Stimulated activated CD4-positive, alpha-beta T cell treated with anti-CD3 and anti-CD28 coated beads, Interleukin-12 subunit alpha, Interleukin-12 subunit beta, amount 100 ng/mL, for 24 hours (primary cell): ENCODE measurements around the gene ICA1.

Experiments used
- DNase-seq, 2 experiments: peaks; one replicate each; pipeline ENCODE4 v3.0.0-alpha.2; 2020; ENCODE audit warnings: low read depth in 2 of 2

ICA1 gene

DNA sequence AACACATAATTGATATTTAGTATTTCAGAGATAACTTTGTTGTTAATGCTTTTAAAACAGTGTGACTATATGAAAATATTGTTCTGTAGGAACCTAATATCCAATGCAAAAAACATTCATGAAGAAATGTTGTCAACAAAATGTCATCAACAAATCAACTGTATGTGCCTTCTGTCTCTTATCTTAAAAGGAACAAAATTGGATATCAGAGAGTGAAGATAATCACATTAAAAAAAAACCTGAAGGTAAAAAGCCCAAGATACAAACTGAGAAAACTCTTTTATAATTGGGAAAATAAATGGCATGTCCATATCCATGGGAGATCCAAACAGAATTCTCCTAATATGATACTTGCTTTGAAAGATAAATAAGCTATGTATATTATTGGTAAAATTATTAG lies 33.9 kb downstream of the ICA1 start:
- no peak for DNase-seq

DNA sequence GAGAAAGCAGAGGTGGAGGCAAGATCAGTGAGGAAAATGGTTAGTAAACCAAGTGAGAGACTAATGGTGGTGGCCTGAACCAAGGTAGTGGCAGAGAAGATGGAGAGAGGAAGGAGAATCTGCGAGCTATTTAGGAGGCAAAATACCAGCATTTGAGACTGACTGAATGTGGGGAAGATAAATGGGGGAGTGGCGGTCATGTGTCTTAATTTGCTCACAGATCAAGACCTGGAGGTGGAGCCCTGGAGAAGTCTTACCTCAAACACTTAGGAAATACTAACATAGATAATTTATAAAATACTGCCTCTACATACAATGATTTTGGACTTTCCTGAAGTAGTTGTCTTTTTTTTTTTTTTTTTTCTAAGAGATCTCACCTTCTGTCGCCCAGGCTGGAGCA lies 34.7 kb downstream of the ICA1 start:
- no peak for DNase-seq

DNA sequence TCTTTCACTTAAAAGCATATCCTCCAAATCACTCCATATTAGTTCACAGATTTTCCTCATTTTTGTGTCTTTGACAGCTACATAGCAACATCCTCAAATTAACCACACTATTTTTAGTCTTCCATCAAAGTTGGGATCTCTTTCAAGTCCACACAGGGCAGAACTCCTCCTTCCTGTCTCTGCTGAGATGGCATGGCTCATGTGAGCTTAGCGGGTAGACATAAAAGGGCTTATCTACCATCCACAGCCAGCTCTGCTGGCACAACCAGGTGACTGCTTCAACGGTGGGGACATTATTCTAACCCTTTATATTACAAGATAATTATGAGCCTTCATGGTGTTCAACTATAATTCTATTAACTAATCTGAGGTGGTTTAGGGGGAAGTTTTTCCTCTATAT lies 35.5 kb downstream of the ICA1 start:
- DNase-seq, result no peak

- no peak for DNase-seq
Measured at GRCh38 chr7:8221567-8221966, 40.4 kb downstream of the ICA1 start.

GRCh38 chr7:8221101-8221495 lies 40.9 kb downstream of the ICA1 start:
- no peak for DNase-seq

DNA sequence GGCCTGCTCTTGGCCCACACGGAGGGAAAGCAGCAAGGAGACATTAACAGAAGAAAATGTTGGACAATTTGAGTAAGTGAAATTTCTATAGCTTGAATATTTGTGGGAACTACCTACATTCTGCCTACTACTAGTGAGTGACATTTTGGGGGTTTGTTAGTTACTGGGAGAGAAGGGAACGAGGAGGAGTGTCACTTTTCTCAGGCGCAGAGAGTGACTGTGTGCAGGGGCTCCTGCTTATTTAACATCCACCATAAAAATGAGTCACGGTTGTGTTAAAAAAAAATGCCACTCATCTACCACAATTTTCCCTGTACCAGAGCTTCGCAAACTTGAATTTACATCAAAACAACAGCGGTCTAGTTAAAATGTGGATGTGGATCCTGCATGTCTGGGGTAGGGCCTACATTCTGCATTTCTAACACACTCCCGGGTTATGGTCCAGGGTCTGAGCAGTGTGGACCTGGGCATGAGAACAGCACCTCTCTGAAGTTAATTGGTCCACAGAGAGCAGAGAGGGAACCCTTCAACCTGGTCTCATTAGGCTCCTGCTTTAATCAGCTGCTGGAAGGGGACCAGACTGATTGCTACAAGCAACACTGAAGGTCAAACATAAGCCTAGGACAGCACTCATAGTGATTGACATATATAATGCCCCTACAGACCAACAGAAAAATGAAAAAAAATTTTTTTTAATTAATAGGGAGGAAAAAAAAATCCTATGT lies 41.4 kb downstream of the ICA1 start:
- no peak for DNase-seq

DNA sequence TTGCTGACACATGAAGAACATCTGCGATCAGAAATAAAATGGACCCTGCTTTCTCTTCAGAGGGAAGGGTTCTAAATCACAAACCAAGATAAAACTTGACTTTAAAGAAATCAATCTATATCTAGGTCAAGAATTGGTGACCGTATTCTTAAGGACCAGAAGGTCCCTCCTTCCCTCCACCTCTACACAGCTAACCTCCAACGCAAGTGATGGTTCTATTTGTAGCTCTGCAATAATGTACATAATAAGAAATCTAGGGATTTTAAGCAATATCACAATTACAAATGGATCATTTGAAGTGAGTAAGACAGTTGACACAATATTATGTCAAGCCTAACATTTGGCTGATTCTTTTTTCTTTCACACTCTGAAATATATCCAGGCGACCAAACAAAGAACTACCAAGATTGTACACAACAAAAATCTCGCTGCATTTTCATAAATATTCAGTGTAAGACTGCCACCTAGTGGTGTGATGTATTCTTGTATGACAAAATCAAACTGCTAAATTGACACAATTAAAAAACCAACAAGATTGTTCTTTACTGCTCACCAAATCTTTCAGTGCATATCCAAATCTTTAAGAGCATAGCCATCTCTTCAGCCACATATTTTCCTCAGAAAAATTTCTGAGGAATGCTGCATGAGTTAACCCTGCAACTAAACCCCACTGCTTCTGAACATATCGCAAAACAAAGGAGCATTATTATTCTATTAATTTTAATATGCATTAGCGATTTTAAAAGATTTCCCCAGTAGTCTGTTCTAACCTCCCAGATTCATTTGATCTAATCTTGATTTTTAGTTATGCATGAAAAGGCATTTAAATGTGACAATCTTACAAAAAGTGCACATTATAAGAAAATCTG lies 44.5 kb downstream of the ICA1 start:
- no peak for DNase-seq

GRCh38 chr7:8216334-8216690 lies 45.7 kb downstream of the ICA1 start:
- DNase-seq, result no peak

DNA sequence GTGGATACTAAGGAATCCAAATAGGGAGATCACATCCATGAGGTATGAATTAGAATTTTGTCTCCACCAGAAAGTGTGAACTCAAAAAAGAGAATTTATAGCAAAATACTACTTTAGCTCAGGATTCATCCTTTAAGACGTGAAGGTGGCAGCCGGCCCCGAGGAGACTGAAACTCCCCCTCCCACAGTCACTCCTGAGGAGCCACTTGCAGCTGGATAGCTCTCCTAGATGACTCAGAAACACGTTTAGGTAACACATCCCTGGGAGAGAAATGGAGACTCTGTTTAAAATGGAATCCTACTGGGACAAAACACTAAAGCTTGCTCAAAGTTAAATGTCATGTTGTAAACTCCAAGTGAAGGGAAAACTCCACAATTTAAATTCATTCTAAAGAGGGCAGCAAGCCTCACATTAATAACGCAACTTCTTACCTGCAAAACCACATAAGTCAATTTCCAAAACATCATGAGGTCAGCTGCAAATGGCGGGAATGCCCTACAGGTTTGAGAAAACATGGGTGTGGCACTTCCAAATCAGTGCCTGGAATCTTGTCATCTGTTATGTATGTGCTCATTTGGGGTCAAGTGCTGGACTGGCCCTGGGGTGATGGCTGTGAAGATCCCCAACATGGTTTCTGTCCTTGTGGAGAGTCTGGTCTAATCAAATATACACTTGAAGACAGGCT lies 46.2 kb downstream of the ICA1 start:
- DNase-seq, result no peak

DNA sequence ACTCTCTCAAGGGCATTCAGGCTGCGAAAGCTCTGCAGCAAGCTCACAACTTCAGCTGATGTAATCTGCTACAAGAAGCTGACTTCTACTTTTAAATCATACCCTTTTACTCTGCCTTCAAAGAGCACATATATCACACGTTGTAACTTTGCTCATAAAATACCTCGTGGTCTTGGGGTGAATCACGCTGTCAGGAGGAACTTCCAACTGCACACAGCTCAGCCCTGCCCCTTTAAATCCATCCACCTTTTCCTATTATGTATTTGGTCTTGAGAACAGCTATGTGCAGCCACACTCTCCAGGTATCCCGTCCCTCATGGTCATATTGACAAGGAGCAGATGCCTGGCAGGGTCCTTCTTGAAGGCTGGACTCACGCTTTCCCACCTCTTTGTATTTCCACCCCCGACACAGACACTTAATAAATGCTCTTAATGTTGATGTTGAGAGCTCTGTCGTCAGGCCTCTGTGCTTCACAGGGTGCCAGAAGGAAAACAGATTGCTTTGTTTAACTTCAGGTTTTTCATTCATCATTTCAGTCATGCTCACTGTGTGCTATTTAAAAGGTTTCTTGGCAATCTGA lies 47.6 kb downstream of the ICA1 start:
- no peak for DNase-seq

DNA sequence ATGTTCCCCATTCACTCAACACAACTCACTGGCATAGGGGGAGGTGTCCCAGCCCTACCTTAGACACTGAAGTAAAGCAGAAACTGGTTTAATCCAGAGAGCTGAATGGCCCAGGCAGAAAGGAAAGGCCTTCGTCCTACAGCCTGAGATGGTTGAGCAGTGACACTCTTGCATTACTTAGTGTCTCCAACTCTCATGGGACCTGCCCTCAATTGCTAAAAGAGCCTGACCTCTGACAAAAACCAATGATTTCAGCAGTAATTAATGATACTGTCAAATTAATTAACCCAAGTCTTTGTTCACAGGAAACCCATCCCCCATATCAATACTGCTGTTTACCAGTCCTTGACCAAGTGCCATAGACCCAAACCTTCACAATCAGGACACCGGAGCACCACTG lies 48.6 kb downstream of the ICA1 start:
- DNase-seq, result no peak

DNA sequence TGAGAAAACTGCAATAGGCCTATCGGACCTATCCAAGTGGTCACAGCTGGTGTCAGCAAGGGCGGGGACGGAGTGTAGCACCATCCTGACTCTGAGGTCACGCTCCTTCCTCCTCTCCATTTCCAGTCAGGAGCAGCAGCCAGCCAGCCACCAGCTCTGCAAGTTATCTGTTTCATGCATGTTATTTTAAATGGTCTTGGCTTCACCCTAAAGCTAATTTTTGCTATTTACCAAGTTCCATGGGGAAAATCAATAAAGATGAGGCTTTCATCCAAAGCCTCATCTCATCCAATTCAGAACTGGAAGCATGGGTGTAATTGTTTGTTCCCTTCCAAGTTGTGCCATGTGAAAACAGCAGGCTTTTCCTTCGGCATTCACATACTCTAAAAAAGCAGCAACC lies 49.3 kb downstream of the ICA1 start:
- no peak for DNase-seq

DNA sequence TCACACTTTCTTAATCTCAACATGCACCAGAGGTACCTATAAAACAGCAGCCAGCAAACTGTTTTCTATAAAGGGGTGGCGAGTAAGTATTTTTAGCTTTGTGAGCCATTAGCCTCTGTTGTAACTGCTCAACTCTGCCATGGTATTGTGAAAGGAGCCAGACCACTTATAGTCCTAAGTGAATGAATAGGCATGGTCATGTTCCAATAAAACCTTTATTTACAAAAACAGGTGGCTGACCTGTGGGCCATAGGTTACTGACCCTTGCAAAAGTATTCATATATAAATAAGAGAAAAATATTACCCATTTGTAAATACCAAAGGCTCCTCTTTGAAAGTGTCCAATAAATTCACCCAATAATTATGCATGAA lies 50.3 kb downstream of the ICA1 start:
- no peak for DNase-seq

GRCh38 chr7:8210845-8211724 lies 50.9 kb downstream of the ICA1 start:
- no peak for DNase-seq

- no peak for DNase-seq
Measured at GRCh38 chr7:8209353-8209752, 52.6 kb downstream of the ICA1 start.

DNA sequence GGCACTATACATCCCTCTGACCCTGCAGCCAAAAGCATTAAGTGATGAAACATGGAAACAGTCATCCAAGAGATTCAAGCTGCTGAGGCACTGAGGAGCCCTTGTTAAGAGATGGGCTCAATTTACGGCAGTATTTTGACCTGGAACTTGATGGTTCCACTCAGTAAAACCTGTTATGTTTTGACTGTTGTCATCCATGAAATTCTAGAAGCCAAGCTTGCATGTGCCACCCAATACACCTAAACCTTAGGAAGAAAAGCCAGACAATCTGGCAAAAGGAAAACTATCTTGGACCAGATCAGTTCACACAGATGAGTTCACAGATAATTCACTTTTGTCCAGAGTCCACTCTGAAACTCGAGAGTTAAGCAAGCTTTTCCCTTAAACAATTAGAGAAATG lies 53.2 kb downstream of the ICA1 start:
- DNase-seq, result no peak

DNA sequence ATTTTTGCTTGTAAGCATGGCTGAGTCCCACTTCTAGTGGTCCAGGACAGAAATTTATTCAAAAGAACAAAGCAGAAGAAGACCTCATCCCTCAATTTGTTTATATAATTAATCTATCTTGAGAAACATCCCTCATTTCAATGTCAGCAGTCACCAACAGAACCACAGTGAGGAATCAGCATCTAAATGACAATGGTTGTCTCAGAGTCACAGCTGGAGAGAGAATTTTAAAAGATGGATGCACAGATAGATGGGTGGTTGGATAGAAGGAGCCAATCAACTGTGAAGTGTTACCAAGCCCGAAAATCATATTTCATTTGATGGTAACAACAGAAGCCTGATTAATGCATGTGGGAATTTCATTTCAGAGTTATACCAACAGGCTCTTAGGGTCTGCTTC lies 55.0 kb downstream of the ICA1 start:
- DNase-seq, result no peak

DNA sequence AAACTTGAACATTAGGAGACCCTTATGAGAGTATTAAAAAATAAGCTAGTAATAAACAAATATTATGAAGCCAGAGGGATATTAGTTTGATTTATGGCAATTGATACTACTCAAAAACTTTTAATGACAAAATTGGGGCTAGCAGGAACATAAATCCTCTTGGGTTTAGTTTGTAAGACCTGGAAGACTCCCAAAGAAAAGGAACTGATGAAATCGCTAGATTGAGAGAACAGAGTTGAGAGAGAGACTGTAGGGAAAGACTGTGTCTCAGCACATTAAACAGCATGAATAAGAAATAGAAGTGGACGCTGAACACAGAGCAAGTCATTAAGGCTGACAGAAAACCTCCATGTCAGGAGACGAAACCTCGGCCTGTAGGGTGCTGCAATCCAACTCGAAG lies 56.4 kb downstream of the ICA1 start:
- no peak for DNase-seq

GRCh38 chr7:8205031-8205387 lies 57.0 kb downstream of the ICA1 start:
- DNase-seq, result no peak

DNA sequence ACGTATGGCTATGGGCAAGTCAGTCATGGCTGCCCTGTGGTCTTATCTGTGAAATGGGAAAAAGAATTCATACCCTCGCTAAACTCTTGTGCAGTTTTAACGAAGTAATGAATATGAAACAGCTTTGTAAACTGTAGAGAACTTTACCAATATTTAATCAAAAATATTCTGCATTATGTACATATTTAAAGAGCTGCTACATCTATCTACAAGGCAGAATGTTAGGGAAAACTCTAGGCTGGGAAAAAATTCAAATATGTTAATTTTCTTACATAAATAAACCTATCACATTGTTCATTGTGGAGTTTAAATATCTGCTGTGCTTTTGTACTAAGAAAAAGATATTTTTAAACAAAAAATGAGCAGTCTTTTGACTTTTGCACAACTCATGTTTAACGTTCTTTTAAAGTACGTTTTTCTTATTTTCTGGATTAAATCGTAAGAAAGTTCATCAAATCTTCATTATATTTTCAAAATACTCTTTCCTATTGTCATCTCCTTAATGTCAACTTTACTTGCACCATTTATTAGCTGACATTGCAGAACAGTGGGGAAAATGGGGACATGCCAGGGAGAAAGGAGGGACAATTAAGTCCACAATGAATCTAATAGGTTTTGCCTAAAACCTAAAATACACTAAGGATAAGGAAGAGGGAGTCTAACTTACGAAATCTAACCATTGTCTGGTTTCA lies 57.5 kb downstream of the ICA1 start:
- no peak for DNase-seq

DNA sequence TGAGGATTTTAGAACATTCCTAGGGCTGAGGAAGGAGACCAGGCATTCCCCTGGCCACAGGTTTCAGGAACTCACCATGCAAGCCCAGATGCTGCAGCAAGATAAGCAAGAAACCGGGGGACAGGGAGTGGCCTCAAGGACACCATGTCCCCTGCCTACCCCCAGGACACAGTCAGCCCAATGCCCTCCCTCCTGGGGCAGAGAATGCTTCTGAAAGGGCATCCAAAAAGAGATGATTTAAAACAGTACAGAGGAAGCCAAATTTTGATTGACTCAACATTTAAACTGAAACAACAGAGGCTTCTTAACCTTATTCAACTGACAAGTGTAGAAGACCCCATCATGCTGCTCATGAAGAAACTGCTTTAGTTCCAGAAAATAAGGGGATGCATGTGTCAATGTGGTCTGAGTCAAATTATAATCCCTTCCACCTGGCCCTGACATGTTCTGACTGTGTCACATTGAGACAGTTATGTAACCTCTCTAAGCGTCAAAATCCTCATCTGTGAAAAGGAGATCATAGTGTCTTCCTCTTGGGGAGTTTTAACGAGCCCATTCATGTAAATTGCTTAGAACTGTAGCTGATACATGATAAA lies 60.0 kb downstream of the ICA1 start:
- DNase-seq, result no peak
